NCI-H146 (cell line): ENCODE measurements around the gene CNGA2.
A peak's percentile ranks its signal among the peaks of the same experiment; 100 is the strongest.

Experiments
- DNase-seq: peaks from one replicate; lab custom pipeline; 2025; lab: John Stamatoyannopoulos, UW

The CNGA2 gene

GRCh38 chrX:151712253-151712652 lies 22.3 kb upstream of the CNGA2 start:
- no peak for DNase-seq

GRCh38 chrX:151713849-151714248 lies 20.7 kb upstream of the CNGA2 start:
- no peak for DNase-seq

- no peak for DNase-seq
Measured at GRCh38 chrX:151714362-151714761, 20.2 kb upstream of the CNGA2 start.

DNA sequence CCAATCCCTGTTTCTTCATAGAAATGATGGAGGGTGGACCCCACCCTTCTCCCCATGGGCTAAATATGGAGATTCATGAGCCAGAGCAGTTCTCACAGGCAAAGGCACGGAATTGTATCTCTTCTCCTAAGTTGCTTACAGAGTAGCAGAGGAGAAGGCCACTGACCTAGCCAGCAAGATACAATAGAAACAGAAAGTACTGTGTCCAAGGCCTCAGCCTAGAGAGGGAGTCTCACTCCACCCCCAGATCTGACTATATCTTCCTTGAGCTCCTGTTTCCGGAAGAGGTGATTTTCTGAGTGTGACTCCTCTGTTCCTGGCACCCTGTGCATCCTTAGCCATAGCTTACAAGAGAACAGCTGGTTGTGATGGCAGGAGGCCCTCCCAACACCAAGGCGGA lies 18.8 kb upstream of the CNGA2 start, which contains the start of gene FATE1:
Gene FATE1, plus strand, starts transcription at position 284 of the 400 bp plus-strand sequence. Its CDS starts 85 bp downstream, at position 369.
- no peak for DNase-seq

- DNase-seq: peak; percentile 6
Measured at GRCh38 chrX:151722241-151722846, 12.2 kb upstream of the CNGA2 start.

- no peak for DNase-seq
Measured at GRCh38 chrX:151723156-151723760, 11.3 kb upstream of the CNGA2 start.

- no peak for DNase-seq
Measured at GRCh38 chrX:151724563-151725337, 9.8 kb upstream of the CNGA2 start.

DNA sequence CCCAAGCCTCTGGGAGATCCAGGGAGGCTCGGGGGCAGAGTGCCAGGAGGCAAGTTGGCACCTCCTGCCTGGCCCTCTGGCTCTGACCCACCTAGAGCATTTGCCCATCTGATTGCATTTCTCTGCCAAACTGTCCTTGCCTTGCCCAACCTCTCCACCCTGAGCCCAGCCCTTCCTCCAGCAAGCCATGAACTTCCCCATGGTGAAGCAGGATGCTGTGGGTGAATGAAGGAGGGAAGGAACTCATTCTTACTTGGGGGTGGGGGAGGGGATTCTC lies 9.3 kb upstream of the CNGA2 start:
- no peak for DNase-seq

DNA sequence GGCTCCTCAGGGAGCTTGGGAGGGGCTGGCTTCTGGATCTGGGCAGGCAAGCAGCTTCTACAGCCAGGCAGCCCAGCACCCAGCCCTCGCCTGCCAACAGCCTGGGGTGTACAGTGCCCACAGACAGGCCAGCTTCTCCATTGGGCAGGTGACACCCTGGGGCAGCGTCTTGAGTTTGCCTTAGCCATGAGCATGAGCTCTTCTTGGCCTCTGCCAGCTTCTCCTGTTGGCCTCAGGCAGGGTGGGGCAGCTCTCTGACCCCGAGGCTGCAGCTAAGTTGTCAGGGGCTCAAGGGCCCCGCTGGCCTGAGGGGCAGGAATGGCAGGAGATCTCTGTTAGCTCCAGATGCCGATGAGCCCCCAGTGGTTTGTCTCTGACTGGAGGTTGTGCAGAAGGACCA lies 7.8 kb upstream of the CNGA2 start:
- DNase-seq: no peak

GRCh38 chrX:151727346-151727745 lies 7.2 kb upstream of the CNGA2 start:
- DNase-seq: no peak

DNA sequence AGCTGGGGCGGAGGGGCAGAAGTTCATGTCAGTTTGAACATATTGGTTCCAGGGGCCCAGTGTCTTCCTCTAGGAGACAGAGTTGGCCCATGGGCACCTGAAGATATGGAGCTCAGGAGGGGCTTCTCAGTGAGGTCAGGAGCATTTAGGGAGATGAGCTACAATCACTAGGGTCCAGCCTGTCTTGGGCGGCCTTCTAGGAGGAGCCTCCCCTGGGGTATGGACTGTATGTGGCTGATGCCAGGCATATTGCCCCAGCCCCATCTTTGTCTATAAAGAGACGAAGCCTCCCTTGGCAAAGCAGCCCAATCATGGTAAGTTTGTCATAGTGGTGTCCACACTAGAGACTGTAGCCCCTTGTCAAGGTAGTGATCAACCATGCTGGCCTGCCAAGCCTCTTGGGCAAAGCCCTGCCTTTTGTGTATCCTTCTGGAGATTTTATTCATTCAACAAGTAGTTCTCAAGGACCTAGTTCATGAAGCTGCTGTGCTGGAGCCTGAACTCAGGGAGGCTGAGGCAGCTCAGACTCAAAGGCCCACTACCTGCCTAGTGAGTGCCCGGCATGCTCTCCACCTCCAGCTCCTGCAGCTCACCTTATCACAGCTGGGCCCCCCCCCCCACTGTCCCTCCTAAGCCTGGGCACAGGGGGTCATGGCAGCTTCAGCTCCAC lies 5.4 kb upstream of the CNGA2 start:
- DNase-seq: no peak

DNA sequence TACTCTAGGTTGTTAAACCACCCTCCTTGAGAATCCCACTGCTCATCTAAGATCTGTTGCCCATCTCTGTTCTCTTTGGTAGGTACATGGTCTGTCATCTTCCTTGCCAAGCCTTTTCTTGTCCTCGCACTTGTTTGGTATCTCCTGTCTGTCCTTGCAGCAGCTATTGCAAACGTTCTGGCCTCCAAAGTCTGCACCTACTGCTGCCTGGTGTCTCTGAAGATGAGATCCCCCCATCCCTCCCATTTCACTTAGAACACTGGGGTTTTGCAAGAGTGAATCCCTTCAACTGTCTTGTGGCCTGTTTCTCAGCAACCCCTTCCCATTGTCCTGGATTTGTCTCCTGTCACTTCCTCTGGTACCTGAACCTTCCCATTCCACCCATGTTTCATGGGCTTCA lies 673 bp downstream of the CNGA2 start:
- no peak for DNase-seq

DNA sequence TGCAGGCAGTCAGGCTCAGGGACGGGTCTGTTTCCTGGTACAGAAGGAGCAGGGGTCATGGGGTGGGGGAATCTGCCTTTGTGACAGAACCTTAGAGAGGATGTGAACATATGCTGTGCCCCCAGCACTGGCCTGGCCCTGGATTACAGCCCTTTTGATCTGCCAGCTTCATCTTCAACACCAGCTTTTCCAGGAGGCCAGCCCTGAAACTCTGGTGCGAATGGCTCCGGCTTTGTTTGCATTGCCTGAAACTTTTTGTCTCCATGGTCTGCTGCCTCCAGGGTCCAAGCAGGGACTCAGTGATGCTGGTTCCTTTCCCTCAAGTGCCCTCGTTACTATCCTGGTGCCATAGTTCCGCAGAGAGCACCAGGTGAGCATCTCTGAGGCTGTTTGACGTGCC lies 2.1 kb downstream of the CNGA2 start:
- DNase-seq: no peak

GRCh38 chrX:151737494-151737893 lies 2.9 kb downstream of the CNGA2 start:
- no peak for DNase-seq

GRCh38 chrX:151738751-151739150 lies 4.2 kb downstream of the CNGA2 start:
- DNase-seq: no peak

DNA sequence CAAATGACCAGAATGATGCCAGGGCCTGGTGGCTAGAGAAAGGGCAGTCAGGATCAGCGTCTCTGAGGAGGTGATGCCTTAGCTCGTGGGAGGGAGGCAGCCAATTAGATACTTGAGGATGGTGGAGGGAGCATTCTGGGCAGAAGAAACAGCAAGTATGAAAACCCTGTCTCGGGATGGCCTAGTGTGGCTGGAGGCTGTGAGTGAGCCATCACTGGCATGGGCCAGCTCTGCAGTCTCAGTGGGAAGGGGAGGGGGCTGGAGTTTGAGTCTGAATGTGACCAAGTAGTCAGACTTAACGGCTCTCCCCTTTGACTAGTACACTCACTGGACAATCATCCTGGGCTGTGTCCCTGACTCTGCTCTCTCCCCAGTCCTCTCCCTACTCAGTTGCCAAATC lies 7.1 kb downstream of the CNGA2 start:
- no peak for DNase-seq

GRCh38 chrX:151742311-151742710 lies 7.8 kb downstream of the CNGA2 start:
- no peak for DNase-seq

GRCh38 chrX:151743651-151744470 lies 9.3 kb downstream of the CNGA2 start:
- DNase-seq: no peak

GRCh38 chrX:151745651-151746050 lies 11.1 kb downstream of the CNGA2 start:
- DNase-seq: no peak

DNA sequence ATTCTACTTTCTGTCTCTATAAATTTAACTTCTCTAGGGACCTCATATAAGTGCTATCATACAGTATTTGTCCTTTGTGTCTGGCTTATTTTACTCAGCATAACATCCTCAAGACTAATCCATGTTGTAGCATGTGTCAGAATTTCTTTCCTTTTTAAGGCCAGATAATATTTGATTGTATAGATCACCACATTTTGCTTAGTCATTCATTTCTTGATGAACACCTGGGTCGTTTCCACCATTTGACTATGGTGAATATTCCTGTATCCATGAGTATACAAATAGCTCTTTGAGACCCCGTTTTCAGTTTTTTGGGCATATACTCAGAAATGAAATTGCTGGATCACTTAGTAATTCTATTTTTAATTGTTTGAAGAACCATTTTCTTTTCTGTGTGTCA lies 12.0 kb downstream of the CNGA2 start:
- DNase-seq: no peak

GRCh38 chrX:151750511-151750910 lies 16.0 kb downstream of the CNGA2 start:
- no peak for DNase-seq

GRCh38 chrX:151752847-151753246 lies 18.3 kb downstream of the CNGA2 start:
- DNase-seq: no peak
